HS-5 (cell line): ENCODE results near the gene ZBTB7A.
A peak's percentile ranks its signal among the peaks of the same experiment; 100 is the strongest.
"Not testable (repeated sequence)": the region's sequence is repeated elsewhere in the genome, so short reads cannot be mapped to it uniquely, and the experiment has no call there.

ENCODE experiments used
- DNase-seq: peaks from one replicate; pipeline ENCODE4 v3.0.0-alpha.2; 2012; ENCODE audit warnings: low read depth

The ZBTB7A gene

DNA sequence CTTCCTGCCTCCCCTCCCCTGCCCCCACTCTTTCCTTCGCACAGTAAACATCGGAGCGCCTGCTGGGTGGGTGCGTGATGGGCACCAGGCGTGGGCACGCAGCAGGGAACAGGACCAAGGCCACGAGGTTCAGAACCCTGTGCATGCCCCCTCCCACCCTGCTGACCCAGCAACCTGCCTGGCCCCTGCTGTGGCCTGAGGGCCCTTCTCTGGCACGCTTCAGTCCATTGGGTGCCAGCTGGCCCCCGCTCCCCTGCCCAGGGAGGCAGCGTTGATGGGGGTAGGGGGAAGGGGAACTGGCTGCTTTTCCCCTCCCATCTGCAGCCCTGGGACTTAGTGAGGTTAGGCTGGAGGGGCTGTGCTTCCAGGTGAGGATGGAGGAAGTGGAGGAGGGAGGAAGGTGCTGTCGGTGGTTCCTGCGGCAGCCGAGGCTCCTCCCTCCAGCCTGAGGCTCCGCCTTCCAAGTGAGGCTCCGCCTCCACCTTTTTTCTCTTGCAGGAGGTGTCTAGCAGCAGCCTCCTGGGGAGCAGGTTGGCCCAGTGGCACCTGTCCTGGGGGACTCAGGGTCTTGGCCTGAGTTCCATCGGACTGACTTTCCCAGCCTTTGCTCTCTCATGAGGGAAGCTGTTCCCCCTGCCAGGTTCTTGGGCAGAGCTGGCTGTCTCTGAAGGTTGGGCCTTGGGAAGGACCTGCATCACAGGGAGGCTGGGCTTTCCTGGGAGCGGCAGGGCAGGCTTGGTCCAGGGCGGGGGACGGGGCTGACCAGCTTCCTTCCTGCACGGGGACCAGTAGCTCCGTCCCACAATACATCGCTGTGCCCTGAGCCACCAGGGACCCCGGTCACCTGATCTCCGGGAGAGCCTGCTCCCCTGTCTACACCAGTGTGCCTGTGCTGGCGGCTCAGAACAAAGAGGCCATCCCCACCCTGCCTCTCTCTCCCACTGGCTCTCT is 51.9 kb downstream of the ZBTB7A start:
- no peak for DNase-seq

DNA sequence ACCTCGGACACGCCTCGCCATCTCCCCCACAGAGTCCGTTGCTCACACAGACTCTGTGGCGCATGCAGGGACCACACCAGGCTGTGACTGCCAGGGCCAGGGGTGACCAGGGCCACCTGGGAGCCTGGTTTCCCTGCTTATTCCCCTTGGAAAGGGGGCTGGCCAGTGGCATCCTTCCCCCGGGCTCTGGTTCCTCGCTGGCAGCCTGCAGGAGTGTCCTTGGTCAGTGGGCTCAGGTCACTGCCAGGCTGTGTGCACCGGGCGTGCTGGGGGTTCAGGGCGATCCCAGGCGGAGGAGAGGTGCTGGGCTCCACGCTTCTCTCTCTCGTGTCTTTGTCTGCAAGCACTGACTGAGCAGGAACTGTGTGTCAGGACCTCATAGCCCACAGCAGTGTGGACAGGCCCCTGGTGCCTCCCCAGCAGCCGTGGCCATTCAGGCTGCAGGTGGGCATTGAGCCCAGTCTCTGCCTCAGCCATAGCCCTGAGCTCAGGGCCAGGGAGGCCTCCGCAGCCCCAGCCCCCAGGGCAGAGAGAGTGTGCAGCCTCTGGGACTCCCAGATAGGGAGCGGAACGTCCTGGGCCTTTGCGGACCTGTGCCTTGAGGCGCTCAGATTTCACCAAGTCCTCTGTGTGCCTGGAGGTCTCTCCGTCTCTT is 52.7 kb downstream of the ZBTB7A start:
- no peak for DNase-seq

DNA sequence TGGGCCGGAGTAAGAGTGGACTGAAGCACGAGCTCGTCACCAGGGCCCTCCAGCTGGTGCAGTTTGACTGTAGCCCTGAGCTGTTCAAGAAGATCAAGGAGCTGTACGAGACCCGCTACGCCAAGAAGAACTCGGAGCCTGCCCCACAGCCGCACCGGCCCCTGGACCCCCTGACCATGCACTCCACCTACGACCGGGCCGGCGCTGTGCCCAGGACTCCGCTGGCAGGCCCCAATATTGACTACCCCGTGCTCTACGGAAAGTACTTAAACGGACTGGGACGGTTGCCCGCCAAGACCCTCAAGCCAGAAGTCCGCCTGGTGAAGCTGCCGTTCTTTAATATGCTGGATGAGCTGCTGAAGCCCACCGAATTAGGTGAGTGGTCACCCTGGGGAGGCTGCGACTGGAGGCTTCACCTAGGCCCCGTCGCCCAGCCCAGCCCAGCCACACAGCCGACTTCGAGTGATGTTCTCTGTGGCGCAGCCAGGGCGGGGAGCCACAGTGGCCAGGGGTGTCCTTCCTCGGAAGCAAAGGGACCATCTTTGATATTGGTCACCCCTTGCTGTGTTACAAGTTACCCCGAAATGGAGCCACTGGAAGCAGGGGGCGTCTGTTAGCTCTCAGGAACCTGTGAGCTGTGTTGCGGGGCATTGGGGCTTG is 53.6 kb downstream of the ZBTB7A start:
- DNase-seq = no peak

DNA sequence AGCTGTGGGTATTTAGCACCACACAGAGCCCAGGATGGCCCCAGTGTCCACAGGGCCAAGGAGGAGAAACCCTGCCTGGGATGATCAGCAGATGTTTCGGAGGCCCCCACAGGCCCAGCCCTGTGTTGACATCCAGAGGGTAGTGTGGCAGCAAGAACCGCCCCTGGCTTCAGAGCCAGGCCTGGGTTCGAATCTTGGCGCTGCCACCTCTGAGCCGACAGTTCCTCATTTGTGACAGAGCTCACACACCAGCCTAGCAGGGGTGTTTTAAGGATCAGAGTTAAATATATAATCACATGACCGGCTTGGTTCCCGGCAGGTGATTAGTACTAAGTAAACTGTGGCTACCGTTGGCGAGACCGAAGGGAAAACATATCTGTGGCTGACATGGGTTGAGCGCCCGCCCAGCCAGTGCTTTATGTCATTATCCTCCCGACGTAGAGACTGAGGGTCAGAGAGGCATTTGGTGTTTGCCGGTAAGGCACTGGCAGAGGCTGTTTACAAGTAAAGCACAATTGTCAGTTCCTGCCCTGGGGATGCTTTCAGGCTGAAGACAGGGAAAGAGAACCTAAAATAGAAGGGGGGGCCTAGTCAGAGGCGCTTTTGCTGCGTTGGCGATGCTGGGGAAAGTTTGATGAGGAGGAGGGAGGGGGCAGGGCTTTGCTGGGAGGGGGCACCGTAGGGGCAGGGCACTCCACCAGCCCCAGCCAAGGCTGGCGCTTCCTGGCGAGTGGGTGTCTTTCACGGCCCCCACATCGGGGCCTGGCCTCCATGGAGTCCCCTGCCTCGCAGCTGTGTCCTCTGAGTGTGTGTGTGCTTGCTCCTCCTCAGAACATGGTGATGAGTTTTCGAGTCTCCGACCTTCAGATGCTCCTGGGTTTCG is 54.4 kb downstream of the ZBTB7A start:
- no peak for DNase-seq

DNA sequence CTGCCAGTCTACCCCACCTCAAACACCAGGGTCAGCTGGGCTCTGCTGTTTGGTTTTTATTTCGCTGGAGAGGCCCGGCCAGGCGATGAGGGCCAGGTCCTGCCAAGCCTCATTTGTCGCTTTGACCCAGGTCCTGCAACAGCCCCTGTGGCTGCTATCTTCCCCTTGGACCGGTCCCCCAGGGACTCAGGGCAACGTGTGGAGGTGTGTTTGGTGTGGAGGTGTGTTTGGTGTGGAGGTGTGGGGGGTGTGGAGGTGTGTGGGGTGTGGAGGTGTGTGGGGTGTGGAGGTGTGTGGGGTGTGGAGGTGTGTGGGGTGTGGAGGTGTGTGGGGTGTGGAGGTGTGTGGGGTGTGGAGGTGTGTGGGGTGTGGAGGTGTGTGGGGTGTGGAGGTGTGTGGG is 55.3 kb downstream of the ZBTB7A start:
- not testable (repeated sequence) for DNase-seq

DNA sequence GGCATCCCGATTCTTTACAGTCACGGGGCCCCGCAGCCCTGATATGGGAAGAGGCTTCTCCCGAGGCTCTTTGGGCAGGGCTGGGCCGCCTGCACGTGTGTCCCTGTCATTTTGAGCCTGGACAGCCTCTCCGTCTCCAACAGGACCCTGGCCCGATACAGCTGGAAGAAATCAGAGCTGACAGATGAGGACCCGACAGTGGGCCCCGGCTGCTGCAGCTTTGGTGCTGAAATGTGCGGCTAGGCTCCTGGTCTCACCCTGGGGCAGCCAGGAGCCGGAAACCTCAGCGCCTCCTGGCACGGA is 55.9 kb downstream of the ZBTB7A start:
- DNase-seq = no peak

DNA sequence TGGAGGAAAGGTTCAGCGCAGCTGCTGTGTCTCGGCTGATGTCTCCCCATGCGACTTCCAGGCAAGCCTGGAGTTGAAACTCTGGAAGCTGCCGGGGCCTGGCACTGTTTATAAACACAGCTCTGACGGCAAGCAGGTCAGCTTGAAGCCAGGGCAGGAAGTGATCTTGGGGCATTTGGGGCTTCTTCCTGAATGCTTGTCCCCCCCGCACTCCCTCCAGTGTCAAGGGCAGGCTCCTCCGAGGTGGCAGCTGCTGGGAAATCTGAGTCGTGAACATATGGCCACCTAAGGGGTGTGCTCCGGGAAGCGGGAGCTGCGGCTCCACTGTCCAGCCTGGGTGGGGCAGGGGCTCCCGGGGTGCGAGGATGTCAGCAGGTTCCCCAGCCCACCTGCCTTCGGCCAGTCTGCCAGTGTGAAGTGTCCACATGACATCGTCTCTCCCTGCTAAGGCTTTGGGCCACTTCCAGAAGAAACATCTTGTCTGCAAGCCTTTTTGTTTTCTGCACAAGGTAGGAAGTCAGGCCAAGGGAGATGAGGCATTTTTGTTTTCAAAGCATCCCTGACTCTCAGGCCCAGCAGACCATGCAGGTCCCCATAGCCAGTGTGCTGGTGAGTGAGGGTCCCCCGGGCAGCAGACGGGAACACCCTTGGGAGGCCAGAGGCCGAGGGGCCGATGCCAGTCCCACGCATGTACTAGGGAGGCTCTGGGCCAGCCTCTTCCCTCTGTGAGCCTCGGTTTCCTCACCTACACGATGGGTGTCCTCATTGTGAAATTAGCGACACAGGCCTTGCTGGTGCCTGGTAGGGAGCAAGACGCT is 56.5 kb downstream of the ZBTB7A start:
- no peak for DNase-seq

DNA sequence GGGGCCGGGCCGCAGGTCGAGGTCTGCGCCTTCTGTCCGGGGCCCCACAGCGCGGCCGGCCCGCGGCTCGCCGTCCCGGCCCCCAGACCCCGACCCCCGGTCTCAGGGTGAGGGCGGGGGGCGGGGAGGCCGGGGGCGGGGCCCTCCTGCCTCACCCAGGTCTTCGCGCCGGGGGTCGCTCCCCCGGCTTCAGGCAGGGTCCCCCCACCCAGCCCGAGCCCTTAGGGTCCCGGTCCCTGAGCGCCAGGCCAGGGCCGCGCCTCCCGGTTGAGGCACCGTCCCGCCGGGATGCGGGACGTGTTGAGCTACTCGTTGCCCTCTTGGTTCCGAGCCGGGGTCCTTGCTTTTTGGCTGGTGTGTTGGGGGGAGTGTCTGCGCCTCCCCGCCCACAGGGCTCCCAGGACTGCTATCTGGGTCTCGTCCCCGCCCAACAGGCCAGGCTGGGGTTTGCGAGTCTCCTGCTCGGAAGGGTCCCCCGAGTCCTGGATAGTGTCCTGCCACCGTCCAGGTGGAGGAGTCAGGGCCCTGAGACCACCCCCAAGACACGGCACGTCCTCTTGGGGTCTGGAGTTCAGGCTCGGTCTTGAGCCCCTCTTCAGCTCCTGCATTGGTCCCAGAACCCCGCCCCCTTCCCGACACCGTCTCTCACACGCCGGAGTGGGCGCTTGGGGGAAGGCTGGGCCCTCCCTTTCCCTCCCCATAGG is 58.7 kb downstream of the ZBTB7A start:
- no peak for DNase-seq

DNA sequence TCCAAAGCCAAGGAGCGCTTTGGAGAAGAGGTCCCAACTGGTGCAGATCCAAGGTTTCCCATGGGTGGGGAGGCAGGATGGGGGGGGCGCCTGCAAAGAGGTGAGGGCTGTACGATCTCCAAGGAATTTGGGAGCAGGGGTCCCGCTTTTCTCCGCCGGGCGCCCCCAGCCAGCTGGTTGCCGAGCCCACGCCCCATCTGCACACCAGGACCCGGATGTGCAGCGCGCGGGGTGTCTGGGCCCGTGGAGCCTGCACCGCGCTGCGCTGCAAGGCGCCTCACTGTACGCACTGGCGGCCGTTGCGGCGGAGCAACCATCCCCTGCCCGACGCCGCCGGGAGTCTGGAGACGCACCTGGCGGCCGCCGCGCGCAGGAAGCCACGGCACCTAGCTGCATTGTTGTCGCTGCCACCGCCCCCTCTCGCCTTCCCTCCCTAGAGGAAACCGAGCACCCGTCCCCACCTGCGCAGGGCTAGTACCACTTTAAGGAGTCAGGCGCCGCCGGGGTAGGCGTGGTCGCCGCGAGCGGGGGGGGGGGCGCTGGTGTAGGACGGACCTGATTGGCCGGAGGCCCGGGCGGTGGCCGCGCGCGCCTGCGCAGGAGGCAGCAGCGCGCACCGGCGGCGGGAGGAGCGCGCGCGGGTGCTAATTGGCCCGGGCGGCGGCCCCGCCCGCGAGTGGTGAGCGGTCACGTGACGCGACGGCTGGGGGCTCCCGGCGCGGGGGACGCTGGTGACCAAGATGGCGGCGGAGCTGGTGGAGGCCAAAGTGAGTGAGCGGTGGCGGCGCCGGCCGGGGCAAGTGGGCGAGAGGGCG is 59.5 kb downstream of the ZBTB7A start, which contains the start of gene PIAS4:
PIAS4 (plus strand) TSS at position 716 of the 815 bp plus-strand sequence; CDS start at position 741, 25 bp downstream.
- DNase-seq = peak; percentile 78

DNA sequence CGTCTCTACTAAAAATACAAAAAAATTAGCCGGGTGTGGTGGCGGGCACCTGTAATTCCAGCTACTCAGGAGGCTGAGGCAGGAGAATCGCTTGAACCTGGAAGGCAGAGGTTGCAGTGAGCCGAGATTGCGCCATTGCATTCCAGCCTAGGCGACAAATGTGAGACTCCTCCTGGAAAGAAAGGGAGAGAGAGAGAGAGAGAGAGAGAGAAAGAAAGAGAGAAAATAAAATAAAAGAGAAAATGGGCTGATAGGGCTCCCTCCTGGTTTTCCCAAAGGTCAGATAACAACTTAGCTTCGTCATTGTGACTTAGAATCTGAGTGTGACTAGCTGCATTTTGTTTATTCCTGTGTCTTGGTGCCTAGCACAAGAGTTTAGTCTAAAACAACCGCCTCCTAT is 61.3 kb downstream of the ZBTB7A start:
- not testable (repeated sequence) for DNase-seq

DNA sequence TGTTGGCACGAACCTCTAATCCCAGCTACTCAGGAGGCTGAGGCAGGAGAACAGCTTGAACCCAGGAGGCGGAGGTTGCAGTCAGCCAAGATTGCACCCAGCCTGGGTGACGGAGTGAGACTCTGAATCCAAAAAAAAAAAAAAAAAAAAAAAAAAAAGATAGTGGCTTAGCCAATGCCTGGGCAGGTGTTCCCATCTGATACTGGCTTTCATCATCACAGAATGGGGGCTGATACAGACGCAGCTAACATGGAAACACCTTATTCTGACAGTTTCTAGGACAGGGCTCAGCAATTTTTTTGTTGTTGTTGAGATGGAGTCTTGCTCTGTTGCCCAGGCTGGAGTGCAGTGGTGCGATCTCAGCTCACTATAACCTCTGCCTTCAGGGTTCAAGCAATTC is 65.9 kb downstream of the ZBTB7A start:
- not testable (repeated sequence) for DNase-seq

DNA sequence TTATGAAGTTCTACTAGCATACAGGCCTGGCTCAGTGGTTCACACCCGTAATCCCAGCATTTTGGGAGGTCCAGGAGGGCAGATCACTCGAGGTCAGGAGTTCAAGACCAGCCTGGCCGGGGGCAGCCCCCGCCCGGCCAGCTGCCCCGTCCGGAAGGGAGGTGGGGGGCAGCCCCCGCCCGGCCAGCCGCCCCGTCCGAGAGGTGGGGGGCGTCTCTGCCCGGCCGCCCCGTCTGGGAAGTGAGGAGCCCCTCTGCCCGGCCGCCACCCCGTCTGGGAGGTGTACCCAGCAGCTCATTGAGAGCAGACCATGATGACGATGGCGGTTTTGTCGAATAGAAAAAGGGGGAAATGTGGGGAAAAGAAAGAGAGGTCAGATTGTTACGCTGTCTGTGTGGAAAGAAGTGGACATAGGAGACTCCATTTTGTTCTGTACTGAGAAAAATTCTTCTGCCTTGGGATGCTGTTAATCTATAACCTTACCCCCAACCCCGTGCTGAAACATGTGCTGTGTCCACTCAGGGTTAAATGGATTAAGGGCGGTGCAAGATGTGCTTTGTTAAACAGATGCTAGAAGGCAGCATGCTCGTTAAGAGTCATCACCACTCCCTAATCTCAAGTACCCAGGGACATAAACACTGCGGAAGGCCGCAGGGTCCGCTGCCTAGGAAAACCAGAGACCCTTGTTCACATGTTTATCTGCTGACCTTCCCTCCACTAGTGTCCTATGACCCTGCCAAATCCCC is 67.9 kb downstream of the ZBTB7A start:
- not testable (repeated sequence) for DNase-seq

DNA sequence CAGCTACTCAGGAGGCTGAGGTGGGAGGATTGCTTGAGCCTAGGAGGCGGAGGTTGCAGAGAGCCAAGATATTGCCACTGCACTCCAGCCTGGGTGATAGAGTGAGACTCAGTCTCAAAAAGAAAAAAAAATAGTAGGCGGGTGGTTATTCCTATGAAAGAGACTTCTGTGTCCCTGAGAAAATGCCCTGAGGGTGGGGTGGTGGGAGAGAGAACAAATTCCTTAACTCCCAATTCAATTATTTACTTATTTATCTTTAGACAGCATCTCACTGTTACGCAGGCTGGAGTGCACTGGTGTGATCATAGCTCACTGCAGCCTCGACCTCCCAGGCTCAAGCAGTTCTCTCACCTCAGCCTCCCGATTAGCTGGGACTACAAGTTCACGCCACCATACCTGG is 71.1 kb downstream of the ZBTB7A start:
- no peak for DNase-seq
